EL (cell line): ENCODE results near the gene POU2F1.
"Not testable (repeated sequence)": the region's sequence is repeated elsewhere in the genome, so short reads cannot be mapped to it uniquely, and the experiment has no call there.

Source experiments
- DNase-seq: peaks from one replicate; pipeline ENCODE4 v3.0.0-alpha.2; 2016

POU2F1 gene

DNA sequence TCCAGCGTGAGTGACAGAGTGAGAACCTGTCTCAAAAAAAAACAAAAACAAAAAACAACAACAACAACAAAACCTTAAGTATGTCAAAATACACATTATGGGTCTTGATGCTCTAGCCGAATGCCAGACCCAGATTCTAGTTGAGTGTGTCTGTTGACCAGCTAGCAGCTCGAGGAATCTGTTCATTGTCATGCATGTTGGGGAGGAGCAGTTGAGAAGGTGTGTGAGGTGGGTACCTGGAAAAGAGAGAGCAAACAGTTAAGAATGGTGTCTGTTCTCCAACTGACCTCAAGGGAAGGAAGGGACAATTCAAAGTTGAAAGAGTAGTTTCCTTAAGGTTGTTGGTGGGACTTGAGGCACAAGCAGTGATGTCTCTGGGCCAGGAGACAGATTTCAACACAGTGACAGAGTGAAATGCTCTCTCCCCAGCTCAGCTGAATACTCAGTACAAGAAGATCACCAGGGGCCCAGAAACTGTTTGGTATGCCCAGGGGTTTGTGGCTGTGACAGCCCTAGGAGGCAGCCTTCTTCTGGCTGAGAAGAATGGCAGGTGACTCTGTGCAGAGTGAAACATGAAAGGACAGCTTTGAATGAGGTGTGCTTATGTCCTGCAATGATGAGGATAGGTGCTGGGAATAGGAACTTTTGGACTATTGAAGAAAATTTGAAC, 14.4 kb upstream of the POU2F1 start:
- DNase-seq, result no peak

DNA sequence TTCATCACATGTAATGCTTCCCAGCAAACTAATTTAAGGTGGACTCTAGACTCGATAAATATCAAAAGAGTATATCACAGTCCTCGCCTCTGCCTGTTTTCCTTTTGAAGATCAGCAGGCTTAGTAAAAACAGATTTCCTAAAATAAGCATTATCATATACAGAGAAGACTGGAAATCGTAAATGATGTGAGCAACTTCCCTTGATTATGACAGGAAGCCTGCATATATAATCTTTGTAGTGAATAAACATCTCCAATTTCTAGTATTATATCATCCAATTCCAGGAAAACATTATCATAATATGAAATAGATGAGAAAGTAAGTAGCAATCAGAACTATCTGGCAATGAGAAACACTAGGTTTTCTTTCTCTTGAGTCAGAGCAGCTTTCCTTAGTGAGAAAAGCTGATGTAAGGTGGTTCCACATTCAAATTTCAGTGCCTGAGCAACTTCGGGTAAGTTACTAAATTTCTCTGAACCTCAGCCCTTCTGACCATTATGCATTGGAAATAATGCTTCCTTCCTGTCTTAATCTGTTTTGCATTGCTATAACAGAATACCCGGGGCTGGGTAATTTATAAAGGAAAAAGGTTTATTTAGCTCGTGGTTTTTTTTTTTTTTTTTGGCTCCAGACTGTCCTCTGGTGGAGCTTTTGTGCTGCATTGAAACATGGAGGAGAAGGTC, 12.6 kb upstream of the POU2F1 start:
- DNase-seq, result no peak

DNA sequence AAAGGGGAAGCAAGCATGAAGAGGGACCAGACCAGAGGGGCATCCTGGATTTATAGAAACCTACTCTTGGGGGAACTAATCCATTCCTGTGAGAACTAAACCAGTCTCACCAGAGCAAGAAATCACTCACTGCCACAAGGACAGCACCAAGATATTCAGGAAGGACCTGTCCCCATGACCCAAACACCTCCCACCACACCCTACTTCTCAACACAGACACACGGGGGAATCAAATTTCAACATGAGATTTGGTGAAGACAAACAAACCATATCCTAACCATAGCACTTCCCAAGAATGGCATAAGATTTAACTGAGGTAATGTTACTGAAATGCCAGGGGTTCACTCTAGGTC, 12.1 kb upstream of the POU2F1 start:
- no peak for DNase-seq

- no peak for DNase-seq
These were observed 11.6 kb upstream of the POU2F1 start for GRCh38 chr1:167209044-167209443.

- DNase-seq, result no peak
These were observed 9.6 kb upstream of the POU2F1 start for GRCh38 chr1:167210966-167211674.

- no peak for DNase-seq
These were observed 8.7 kb upstream of the POU2F1 start for GRCh38 chr1:167212025-167212424.

DNA sequence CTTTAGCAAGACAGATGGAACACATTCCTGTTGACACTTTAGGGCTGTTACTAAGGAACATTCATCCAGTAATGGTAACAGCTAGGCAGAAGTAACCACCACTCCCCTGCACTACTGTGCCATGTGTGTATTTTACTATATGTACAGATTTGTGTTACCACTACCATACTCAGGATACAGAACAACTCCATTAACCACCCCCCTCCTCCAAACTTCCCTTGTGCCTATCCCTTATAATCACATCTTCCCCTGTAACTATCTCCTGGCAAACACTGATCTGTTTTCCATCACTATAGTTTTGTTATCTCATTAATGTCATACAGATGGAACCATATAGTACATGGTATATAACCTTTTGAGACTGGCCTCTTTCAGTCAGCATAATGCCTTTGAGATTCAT, 3.9 kb upstream of the POU2F1 start:
- DNase-seq, result no peak

GRCh38 chr1:167219194-167219593, 1.5 kb upstream of the POU2F1 start:
- no peak for DNase-seq

- DNase-seq, result peak; percentile 64
These were observed 795 bp upstream of the POU2F1 start for GRCh38 chr1:167219646-167220536.

- no peak for DNase-seq
These were observed 546 bp downstream of the POU2F1 start for GRCh38 chr1:167221126-167221737.

GRCh38 chr1:167221738-167222610, 1.3 kb downstream of the POU2F1 start:
- DNase-seq, result peak; percentile 71

DNA sequence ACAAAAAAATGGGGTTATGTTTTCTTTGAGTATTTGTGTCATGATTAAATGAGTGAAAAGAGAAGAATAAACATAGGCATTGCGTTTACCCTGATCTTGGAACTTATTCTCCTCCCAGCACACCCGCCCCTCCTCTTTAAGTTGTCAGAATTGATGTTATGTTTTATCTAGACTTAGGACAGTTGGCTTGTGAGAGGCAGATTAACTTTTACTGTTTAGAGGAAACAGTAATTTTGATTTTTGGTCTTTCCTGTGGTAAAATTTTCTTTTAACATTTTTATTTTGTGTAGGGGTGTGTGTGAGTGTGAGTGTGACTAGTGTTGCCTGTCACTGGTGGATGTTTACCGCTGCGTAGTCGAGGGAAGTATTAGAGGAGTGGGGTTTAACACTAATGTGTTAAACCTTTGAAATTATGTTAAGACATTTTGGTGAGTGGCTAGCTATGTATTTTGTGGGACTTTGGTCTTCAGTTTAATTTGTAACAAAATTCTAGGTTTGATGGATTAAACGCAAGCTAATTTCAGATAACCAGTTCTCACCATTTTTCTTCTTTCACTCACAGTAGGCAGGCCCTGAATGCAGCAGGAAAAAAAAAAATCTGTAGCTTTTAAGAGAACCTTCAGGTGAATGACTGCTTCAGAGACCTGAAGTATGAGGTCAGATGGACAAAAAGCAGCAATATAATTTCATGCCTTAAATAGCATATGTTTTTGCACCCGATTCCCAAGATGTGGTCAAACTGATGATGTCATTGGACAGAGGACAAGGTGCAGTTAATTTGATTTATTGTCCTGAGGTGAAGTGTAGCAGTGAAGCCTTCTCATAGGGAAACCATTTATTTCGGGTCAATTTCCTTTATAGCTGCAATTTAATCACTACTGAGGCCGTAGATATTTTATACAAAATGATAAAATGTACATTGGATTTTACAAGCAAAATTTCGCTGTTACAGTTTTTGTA, 2.7 kb downstream of the POU2F1 start:
- DNase-seq, result peak; percentile 62

DNA sequence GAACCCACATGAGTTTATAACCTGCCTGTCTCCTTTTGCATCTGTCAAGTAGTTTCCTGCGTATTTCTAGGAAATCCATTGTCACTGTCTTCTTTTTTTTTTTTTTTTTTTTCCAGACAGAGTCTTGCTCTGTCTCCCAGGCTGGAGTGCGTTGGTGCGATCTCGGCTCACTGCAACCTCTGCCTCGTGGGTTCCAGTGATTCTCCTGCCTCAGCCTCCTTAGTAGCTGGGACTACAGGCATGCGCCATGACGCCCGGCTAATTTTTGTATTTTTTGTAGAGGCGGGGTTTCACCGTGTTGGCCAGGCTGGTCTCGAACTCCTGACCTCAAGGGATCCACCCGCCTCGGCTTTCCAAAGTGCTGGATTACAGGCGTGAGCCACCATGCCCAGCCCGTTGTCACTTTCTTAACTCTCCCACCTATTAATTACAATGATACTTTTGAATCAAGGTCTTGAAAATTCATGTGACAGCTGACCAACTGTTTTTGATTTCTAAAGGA, 4.1 kb downstream of the POU2F1 start:
- DNase-seq, result not testable (repeated sequence)

- no peak for DNase-seq
These were observed 5.2 kb downstream of the POU2F1 start for GRCh38 chr1:167225920-167226319.

GRCh38 chr1:167227934-167228378, 7.3 kb downstream of the POU2F1 start:
- DNase-seq, result no peak

DNA sequence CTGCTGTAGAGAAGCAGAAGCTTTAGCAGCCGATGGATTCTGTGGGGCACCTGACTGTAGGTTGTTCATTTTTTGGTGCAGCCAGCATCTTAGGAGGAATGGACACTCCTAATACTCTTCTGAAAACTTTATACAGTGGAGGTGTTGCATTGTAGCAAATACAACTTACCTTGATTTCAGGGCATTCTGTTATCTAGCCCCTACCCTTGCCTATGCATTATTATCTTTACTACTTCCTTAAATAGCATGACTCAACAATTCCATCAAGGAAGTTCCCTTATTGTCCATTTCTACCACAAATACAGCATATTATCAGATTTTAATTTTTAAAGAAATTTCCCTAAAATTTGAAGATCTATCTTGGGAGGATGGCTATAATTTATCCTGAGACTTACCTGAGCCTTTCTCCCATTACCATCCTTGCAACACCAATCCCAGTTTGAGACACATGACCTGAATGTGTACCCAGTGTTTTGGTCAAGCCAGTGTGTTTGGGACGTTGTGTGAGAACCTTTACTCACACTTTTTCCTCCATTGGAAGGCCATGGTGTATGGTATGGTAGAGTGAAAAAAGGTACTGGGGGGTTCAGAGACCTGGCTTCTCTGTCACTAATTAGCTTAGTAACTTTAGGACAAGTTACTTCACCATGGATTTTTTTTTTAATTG, 9.2 kb downstream of the POU2F1 start:
- no peak for DNase-seq

- DNase-seq, result no peak
These were observed 9.8 kb downstream of the POU2F1 start for GRCh38 chr1:167230437-167230836.

DNA sequence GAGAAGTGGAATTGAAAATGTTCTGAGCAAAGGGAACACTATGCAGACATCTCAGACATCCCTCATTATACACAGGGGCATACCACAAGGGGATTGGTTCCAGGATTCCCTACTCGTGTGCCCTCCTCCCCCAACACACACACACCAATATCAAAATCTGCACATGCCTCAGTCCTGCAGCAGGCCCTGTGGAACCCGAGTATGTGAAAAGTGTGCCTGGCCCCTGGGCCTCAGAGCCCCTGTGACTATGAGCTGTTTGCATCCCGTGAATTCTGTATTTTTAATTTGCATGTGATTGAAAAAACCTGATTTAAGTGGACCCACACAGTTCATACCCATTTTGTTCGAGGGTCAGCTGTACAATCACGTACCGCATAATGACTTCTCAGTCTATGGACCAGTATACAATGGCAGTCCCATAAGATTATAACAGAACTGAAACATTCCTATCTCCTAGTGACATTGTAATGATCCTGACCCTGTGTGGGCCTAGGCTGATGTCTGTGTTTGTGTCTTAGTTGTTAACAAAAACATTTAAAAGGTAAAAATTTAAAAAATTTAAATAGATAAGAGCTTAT, 11.3 kb downstream of the POU2F1 start:
- DNase-seq, result no peak

DNA sequence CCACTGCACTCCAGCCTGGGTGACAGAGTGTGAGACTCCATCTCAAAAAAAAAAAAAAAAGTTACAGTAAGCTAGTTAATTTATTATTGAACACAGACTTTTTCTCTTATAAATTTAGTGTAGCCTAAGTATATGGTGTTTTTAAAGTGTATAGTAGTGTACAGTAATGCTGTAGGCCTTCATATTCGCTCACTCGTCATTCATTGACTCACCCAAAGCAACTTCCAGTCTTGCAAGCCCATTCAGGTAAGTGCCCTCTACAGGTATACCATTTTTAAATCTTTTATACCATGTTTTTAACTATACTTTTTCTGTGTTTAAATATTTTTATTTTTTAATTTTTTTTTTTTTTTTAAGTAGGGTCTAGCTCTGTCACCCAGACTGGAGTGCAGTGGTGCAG, 12.1 kb downstream of the POU2F1 start:
- DNase-seq, result no peak
